Stomach (tissue), 9 donors: Measurements from ENCODE around the gene COL4A1. TPM values are rescaled to one million over a fixed set of nuclear protein-coding genes. Genes with fewer than 3 reads are reported as not detected.

Experiments
- DNase-seq, 2 donors: peaks; one replicate each; pipeline versions ENCODE4 v3.0.0 to v3.0.0-alpha.2; 2013 to 2019
- H3K27ac ChIP-seq, 5 donors: fragments of 200-600 bp in 4 of 5; sonication (generic) in 4 of 5; one replicate each; pipeline ENCODE4 v1.5.1; 2013 to 2019; ENCODE audit warnings: mild to moderate bottlenecking in 1 of 5, moderate library complexity in 1 of 5
- H3K27me3 ChIP-seq, 3 donors: fragments of 200-600 bp; sonication (generic); one replicate each; pipeline ENCODE4 v1.5.1; 2017 to 2019; ENCODE audit warnings: mixed run types in 1 of 3
- H3K36me3 ChIP-seq, 4 donors: fragments of 200-600 bp; sonication (generic); 1 replicate in 3 of 4; 2 replicates in 1 of 4; pipeline ENCODE4 v1.5.1; 2016 to 2019
- H3K4me1 ChIP-seq, 4 donors: fragments of 200-600 bp; sonication (generic); one replicate each; pipeline ENCODE4 v1.5.1; 2016 to 2019
- H3K4me3 ChIP-seq, 4 donors: fragments of 200-600 bp; sonication (generic) in 3 of 4; one replicate each; pipeline ENCODE4 v1.5.1; 2016 to 2019; ENCODE audit warnings: mild to moderate bottlenecking in 1 of 4
- H3K9me3 ChIP-seq, 4 donors: fragments of 200-600 bp; sonication (generic); one replicate each; pipeline ENCODE4 v1.5.1; 2016 to 2019
- CTCF ChIP-seq, 7 experiments: fragments of 450-650 bp in 4 of 7; fragments of 200-600 bp in 3 of 7; sonication (generic) in 3 of 7; IDR thresholded peaks; one replicate each; pipeline ENCODE4 v1.5.1; 2016 to 2019; ENCODE audit warnings: antibody characterized with exemption in 7 of 7, control low read depth in 2 of 7, mild to moderate bottlenecking in 1 of 7
- EP300 ChIP-seq: sonication (generic); formaldehyde crosslinking; IDR thresholded peaks from one replicate; pipeline ENCODE4 v1.6.1; 2017; ENCODE audit warnings: antibody characterized with exemption
- POLR2A ChIP-seq, 4 donors: fragments of 450-650 bp; IDR thresholded peaks; one replicate each; pipeline ENCODE4 v1.6.1; 2016; ENCODE audit warnings: antibody characterized with exemption in 4 of 4, control low read depth in 2 of 4, mild to moderate bottlenecking in 1 of 4, moderate library complexity in 1 of 4
- POLR2AphosphoS5 ChIP-seq, 3 donors: sonication (generic); formaldehyde crosslinking; IDR thresholded peaks; one replicate each; pipeline ENCODE4 v1.6.1; 2016; ENCODE audit warnings: antibody characterized with exemption in 3 of 3
- WGBS, 5 donors: extraction: QIAGEN DNeasy Blood & Tissue Kit in 3 of 5; methylation state at CpG; one replicate each; pipeline versions ENCODE4 v1.1.5 to v1.1.7; 2013 to 2018; 5-methylcytosine and 5-hydroxymethylcytosine counted together
- intact Hi-C: fragments of 100-400 bp; cut with DNase I; formaldehyde crosslinking; loops from one replicate; pipeline ENCODE4 v1.15.1; 2023; ENCODE audit warnings: low total_unique reads
- polyA plus RNA-seq, 3 donors: library from polyadenylated mRNA; stranded (reverse); fragments of 200-250 nt; gene quantifications; one replicate each; pipeline ENCODE4 v1.2.3, GENCODE V29; 2013
- total RNA-seq, 5 donors: library from RNA; depleted of rRNA; stranded (reverse); fragments of >200 nt; gene quantifications; one replicate each; pipeline versions ENCODE4 v1.1.0 to v1.2.3, GENCODE V29; 2014 to 2016
- donor health status: healthy with polysubstance abuse.
- donor health status: Bipolar disorder and iron deficiency.
- donor health status: healthy.

COL4A1 gene
- total and polyA plus RNA-seq, 8 donors: 18.8 to 798 (median 133) TPM

GRCh38 chr13:110206185-110206584, 100.8 kb downstream of the COL4A1 start:
- 69 to 73% (median 69%) methylated on average over 8 of the region's 8 CpGs for WGBS, 5 donors

GRCh38 chr13:110201114-110201513, 105.8 kb downstream of the COL4A1 start:
- H3K27ac ChIP-seq: no peak overlapping the region
- intact Hi-C loops: no loop called here

More at GRCh38 chr13:110206185-110206584, 100.8 kb downstream of the COL4A1 start:
- TF ChIP-seq POLR2AphosphoS5 (IDR thresholded peaks at IDR 0.05) (no peak), POLR2A (IDR thresholded peaks at IDR 0.05) (no peak), EP300 (no peak), CTCF (IDR thresholded peaks at IDR 0.05) (no peak)
- H3K27me3 ChIP-seq: no peaks in the 10 kb centered on the region
- no peak overlapping the region for H3K27ac ChIP-seq
- peaks cover 30 to 90% (median 78%) of the 10 kb centered on the region in 4 donors for H3K36me3 ChIP-seq
- no peak for DNase-seq
- intact Hi-C loops: no loop called here
- H3K9me3 ChIP-seq: no peaks in the 10 kb centered on the region
- H3K4me1 ChIP-seq: no peaks in the 10 kb centered on the region
- no peak overlapping the region for H3K4me3 ChIP-seq

GRCh38 chr13:110200276-110200870, 106.6 kb downstream of the COL4A1 start:
- H3K36me3 ChIP-seq: peaks cover 13 to 83% (median 67%) of the 10 kb centered on the region in 4 donors
- no peaks in the 10 kb centered on the region for H3K9me3 ChIP-seq
- no peak overlapping the region for H3K27ac ChIP-seq
- no peak for DNase-seq
- H3K27me3 ChIP-seq: no peaks in the 10 kb centered on the region
- H3K4me1 ChIP-seq: no peaks in the 10 kb centered on the region
- intact Hi-C loops: no loop called here
- TF ChIP-seq CTCF (IDR thresholded peaks at IDR 0.05) (no peak), POLR2AphosphoS5 (IDR thresholded peaks at IDR 0.05) (no peak), EP300 (no peak), POLR2A (IDR thresholded peaks at IDR 0.05) (no peak)
- 71 to 80% (median 75%) methylated on average over 12 of the region's 12 CpGs for WGBS, 5 donors
- no peak overlapping the region for H3K4me3 ChIP-seq

More at GRCh38 chr13:110201114-110201513, 105.8 kb downstream of the COL4A1 start:
- Histone ChIP-seq H3K36me3 (peaks cover 19 to 85% (median 71%) of the 10 kb centered on the region in 4 donors), H3K9me3 (no peaks in the 10 kb centered on the region), H3K27me3 (no peaks in the 10 kb centered on the region), H3K4me1 (no peaks in the 10 kb centered on the region), H3K4me3 (no peak overlapping the region)
- WGBS, 5 donors: 63 to 80% (median 69%) methylated on average over 2 to 4 of the region's 4 CpGs
- no peak for DNase-seq
- TF ChIP-seq CTCF (IDR thresholded peaks at IDR 0.05): no peak
- TF ChIP-seq EP300: no peak
- no peak for TF ChIP-seq POLR2A (IDR thresholded peaks at IDR 0.05)
- no peak for TF ChIP-seq POLR2AphosphoS5 (IDR thresholded peaks at IDR 0.05)

GRCh38 chr13:110199046-110199831, 107.7 kb downstream of the COL4A1 start:
- Histone ChIP-seq H3K27me3 (no peaks in the 10 kb centered on the region), H3K4me1 (no peaks in the 10 kb centered on the region), H3K36me3 (peaks cover 10 to 83% (median 65%) of the 10 kb centered on the region in 4 donors), H3K4me3 (no peak overlapping the region), H3K9me3 (no peaks in the 10 kb centered on the region), H3K27ac (no peak overlapping the region)
- no peak for DNase-seq
- intact Hi-C loops: no loop called here
- WGBS, 5 donors: 65 to 76% (median 73%) methylated on average over 18 of the region's 18 CpGs
- no peak for TF ChIP-seq CTCF (IDR thresholded peaks at IDR 0.05)
- TF ChIP-seq POLR2AphosphoS5 (IDR thresholded peaks at IDR 0.05): no peak
- no peak for TF ChIP-seq EP300
- no peak for TF ChIP-seq POLR2A (IDR thresholded peaks at IDR 0.05)
